Measurements from ENCODE around the gene GOLIM4.
"Not testable (repeated sequence)": the region's sequence is repeated elsewhere in the genome, so short reads cannot be mapped to it uniquely, and the experiment has no call there.

The GOLIM4 gene, protein sequence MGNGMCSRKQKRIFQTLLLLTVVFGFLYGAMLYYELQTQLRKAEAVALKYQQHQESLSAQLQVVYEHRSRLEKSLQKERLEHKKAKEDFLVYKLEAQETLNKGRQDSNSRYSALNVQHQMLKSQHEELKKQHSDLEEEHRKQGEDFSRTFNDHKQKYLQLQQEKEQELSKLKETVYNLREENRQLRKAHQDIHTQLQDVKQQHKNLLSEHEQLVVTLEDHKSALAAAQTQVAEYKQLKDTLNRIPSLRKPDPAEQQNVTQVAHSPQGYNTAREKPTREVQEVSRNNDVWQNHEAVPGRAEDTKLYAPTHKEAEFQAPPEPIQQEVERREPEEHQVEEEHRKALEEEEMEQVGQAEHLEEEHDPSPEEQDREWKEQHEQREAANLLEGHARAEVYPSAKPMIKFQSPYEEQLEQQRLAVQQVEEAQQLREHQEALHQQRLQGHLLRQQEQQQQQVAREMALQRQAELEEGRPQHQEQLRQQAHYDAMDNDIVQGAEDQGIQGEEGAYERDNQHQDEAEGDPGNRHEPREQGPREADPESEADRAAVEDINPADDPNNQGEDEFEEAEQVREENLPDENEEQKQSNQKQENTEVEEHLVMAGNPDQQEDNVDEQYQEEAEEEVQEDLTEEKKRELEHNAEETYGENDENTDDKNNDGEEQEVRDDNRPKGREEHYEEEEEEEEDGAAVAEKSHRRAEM

GRCh38 chr3:168095611-168096209, at the start of gene GOLIM4:
TSS of gene GOLIM4 (minus strand) at chr3:168095924. CDS start at chr3:168095285, 639 bp downstream.
- peaks cover 0 to 39% (median 24%) of the 10 kb centered on the region in 4 donors for H3K4me1 ChIP-seq

GRCh38 chr3:168141405-168141998, 45.8 kb upstream of the GOLIM4 start:
- TF ChIP-seq, protein P1, sequence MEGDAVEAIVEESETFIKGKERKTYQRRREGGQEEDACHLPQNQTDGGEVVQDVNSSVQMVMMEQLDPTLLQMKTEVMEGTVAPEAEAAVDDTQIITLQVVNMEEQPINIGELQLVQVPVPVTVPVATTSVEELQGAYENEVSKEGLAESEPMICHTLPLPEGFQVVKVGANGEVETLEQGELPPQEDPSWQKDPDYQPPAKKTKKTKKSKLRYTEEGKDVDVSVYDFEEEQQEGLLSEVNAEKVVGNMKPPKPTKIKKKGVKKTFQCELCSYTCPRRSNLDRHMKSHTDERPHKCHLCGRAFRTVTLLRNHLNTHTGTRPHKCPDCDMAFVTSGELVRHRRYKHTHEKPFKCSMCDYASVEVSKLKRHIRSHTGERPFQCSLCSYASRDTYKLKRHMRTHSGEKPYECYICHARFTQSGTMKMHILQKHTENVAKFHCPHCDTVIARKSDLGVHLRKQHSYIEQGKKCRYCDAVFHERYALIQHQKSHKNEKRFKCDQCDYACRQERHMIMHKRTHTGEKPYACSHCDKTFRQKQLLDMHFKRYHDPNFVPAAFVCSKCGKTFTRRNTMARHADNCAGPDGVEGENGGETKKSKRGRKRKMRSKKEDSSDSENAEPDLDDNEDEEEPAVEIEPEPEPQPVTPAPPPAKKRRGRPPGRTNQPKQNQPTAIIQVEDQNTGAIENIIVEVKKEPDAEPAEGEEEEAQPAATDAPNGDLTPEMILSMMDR (IDR thresholded peaks at IDR 0.05), result no peak
- no peaks in the 10 kb centered on the region for H3K9me3 ChIP-seq

More at GRCh38 chr3:168095611-168096209, at the start of gene GOLIM4:
- intact Hi-C loops (cut with DNase I; ENCODE audit: low total_unique reads), result loop anchor here (5.0 to 10.0 kb wide), 2 partner anchors 72 to 361 kb away; partner anchors contain the start of genes PDCD10 and SERPINI1
- Histone ChIP-seq H3K27me3 (no peaks in the 10 kb centered on the region), H3K27ac (peak within 1 kb of the TSS; percentile 88 to 94), H3K36me3 (no peaks in the 10 kb centered on the region), H3K9me3 (no peaks in the 10 kb centered on the region), H3K4me3 (peak within 1 kb of the TSS; percentile 70 to 81)
- TF ChIP-seq, protein P1 (IDR thresholded peaks at IDR 0.05), result no peak
- DNase-seq, result peak; percentile 95 to 98

GRCh38 chr3:168139947-168140346, 44.2 kb upstream of the GOLIM4 start:
- TF ChIP-seq, protein P1 (IDR thresholded peaks at IDR 0.05), result no peak
- DNase-seq, result no peak

More at GRCh38 chr3:168141405-168141998, 45.8 kb upstream of the GOLIM4 start:
- no peak for DNase-seq
- intact Hi-C loops (cut with DNase I; ENCODE audit: low total_unique reads), result no loop called here
- no peaks in the 10 kb centered on the region for H3K4me1 ChIP-seq
- H3K36me3 ChIP-seq, result no peaks in the 10 kb centered on the region
- H3K4me3 ChIP-seq, result no peak overlapping the region
- no peak overlapping the region for H3K27ac ChIP-seq
- no peaks in the 10 kb centered on the region for H3K27me3 ChIP-seq

GRCh38 chr3:168138421-168138820, 42.7 kb upstream of the GOLIM4 start:
- no peaks in the 10 kb centered on the region for H3K9me3 ChIP-seq
- no peak for DNase-seq
- no peaks in the 10 kb centered on the region for H3K27me3 ChIP-seq
- intact Hi-C loops (cut with DNase I; ENCODE audit: low total_unique reads), result no loop called here
- H3K36me3 ChIP-seq, result no peaks in the 10 kb centered on the region
- no peak overlapping the region for H3K4me3 ChIP-seq
- H3K27ac ChIP-seq, result no peak overlapping the region
- TF ChIP-seq, protein P1 (IDR thresholded peaks at IDR 0.05), result no peak
- no peaks in the 10 kb centered on the region for H3K4me1 ChIP-seq

More at GRCh38 chr3:168139947-168140346, 44.2 kb upstream of the GOLIM4 start:
- no peaks in the 10 kb centered on the region for H3K36me3 ChIP-seq
- no peaks in the 10 kb centered on the region for H3K9me3 ChIP-seq
- intact Hi-C loops (cut with DNase I; ENCODE audit: low total_unique reads), result no loop called here
- no peaks in the 10 kb centered on the region for H3K4me1 ChIP-seq
- H3K27me3 ChIP-seq, result no peaks in the 10 kb centered on the region
- no peak overlapping the region for H3K27ac ChIP-seq
- H3K4me3 ChIP-seq, result no peak overlapping the region

DNA sequence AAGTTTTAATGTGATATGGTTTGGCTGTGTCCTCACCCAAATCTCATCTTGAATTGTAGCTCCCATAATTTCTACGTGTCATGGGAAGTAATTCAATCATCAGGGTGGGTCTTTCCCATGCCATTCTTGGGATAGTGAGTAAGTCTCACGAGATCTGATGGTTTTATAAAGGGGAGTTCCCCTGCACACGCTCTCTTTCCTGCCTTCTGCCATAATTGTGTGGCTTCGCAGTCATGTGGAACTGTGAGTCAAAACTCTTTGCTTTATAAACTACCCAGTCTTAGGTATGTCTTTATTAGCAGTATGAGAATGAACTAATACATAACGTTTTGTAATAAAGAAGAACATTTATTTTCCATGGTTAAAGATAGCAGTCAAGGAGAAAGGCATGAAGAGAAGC, 39.2 kb upstream of the GOLIM4 start:
- Histone ChIP-seq H3K27me3 (no peaks in the 10 kb centered on the region), H3K4me1 (no peaks in the 10 kb centered on the region), H3K36me3 (no peaks in the 10 kb centered on the region), H3K27ac (no peak overlapping the region), H3K4me3 (no peak overlapping the region), H3K9me3 (no peaks in the 10 kb centered on the region)
- no peak for DNase-seq
- TF ChIP-seq, protein P1 (IDR thresholded peaks at IDR 0.05), result no peak
- intact Hi-C loops (cut with DNase I; ENCODE audit: low total_unique reads), result no loop called here

DNA sequence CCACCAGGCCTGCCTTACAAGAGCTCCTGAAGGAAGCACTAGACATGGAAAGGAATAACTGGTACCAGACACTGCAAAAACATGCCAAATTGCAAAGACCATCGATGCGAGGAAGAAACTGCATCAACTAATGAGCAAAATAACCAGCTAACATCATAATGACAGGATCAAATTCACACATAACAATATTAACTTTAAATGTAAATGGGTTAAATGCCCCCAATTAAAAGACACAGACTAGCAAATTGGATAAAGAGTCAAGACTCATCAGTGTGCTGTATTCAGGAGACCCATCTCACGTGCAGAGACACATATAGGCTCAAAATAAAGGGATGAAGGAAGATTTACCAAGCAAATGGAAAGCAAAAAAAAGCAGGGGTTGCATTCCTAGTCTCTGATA, 34.5 kb upstream of the GOLIM4 start:
- H3K4me1 ChIP-seq; intact Hi-C loops (cut with DNase I; ENCODE audit: low total_unique reads); H3K27ac ChIP-seq; H3K9me3 ChIP-seq; H3K36me3 ChIP-seq; H3K27me3 ChIP-seq; DNase-seq; H3K4me3 ChIP-seq: not testable (repeated sequence)

DNA sequence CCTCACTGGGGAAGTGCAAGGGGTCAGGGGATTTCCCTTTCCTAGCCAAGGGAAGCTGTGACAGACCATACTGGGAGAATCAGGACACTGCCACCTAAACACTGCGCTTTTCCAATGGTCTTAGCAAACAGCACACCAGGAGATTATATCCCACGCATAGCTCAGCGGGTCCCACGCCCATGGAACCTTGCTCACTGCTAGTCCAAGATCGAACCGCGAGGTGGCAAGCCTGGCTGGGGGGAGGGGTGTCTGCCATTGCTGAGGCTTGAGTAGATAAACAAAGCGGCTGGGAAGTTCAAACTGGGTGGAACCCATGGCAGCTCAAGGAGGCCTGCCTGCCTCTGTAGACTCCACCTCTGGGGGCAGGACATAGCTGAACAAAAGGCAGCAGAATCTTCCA, 32.7 kb upstream of the GOLIM4 start:
- DNase-seq; intact Hi-C loops (cut with DNase I; ENCODE audit: low total_unique reads); H3K4me3 ChIP-seq; H3K27me3 ChIP-seq; H3K4me1 ChIP-seq; H3K36me3 ChIP-seq; H3K27ac ChIP-seq; H3K9me3 ChIP-seq: not testable (repeated sequence)

Data from tibial artery (tissue), 4 donors.